Activated CD4-positive, alpha-beta T cell treated with anti-CD3 and anti-CD28 coated beads for 48 hours (primary cell): ENCODE data around the gene MED12.

Source experiments
- DNase-seq: peaks from one replicate; pipeline ENCODE4 v3.0.0-alpha.2; 2020

The MED12 gene

GRCh38 chrX:71107762-71108360 is 10.5 kb upstream of the MED12 start:
- peak; percentile 45 for DNase-seq

GRCh38 chrX:71109051-71109450 is 9.3 kb upstream of the MED12 start:
- DNase-seq = no peak

- DNase-seq = peak; percentile 78
These were observed 7.1 kb upstream of the MED12 start, which contains the start of gene IL2RG for GRCh38 chrX:71111141-71111843. IL2RG (minus strand) TSS chrX:71111577; CDS start chrX:71111539, 38 bp downstream.

- no peak for DNase-seq
These were observed 6.4 kb upstream of the MED12 start for GRCh38 chrX:71111921-71112431.

DNA sequence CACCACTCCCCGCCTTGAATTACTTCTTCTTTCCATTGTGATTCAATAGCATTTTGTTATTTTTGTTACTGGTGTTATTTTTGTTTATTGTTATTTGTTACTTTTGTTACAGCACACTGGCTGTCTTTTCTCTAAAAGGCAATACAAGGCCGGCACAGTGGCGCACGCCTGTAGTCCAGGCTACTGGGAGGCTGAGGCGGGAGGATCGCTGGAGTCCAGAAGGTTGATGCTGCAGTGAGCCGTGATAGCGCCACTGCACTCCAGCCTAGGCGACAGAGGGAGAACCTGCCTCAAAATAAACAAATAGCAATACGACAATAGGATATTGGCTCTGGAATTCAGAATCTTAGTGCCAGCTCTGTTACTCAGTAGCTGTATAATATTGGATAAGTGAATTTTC is 1.0 kb upstream of the MED12 start:
- no peak for DNase-seq

DNA sequence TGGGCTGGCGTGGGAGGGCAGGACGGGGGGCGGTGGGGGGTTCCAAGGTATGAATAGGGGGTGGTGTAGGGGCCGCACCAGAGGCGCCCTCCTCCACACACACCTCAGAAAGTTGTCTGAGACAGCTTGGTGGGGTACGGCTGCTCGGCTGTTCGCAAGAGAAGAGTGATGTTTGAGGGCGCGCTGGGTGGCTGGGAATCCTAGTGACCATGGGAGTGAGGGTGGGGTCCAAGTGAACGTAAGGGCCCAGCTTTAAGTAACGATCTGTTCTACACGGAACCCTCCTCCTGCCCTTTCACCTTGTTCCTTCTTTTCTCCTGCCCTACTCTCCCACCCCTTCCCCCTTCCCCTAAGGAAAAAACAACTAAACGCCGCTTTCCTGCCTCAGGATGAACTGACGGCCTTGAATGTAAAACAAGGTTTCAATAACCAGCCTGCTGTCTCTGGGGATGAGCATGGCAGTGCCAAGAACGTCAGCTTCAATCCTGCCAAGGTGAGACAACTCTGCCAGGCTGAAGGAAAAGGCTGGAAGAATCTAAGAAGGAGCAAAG is 664 bp downstream of the MED12 start:
- no peak for DNase-seq

DNA sequence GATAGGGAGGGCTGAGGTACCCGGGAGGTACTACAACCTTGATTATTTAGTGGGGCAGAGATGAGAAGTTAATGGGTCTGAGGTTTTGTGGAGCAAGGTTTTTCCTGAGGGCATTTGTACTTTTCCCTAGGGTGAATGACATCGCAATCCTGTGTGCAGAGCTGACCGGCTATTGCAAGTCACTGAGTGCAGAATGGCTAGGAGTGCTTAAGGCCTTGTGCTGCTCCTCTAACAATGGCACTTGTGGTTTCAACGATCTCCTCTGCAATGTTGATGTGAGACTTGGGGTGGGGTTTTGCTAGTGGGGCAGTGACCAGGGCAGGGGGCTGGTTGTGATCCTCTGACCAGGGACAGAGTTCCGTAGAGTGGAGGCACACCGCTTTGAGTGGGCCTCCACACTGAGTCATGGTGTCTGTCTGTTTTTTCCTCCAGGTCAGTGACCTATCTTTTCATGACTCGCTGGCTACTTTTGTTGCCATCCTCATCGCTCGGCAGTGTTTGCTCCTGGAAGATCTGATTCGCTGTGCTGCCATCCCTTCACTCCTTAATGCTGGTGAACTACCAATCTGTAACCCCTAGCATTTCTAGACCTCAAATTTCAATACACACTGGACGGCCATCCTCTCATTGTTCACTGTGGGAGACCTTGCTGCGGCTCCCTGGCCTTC is 9.9 kb downstream of the MED12 start:
- no peak for DNase-seq

- peak; percentile 76 for DNase-seq
These were observed 10.7 kb downstream of the MED12 start for GRCh38 chrX:71128915-71129765.

- DNase-seq = no peak
These were observed 13.1 kb downstream of the MED12 start for GRCh38 chrX:71131510-71131909.

DNA sequence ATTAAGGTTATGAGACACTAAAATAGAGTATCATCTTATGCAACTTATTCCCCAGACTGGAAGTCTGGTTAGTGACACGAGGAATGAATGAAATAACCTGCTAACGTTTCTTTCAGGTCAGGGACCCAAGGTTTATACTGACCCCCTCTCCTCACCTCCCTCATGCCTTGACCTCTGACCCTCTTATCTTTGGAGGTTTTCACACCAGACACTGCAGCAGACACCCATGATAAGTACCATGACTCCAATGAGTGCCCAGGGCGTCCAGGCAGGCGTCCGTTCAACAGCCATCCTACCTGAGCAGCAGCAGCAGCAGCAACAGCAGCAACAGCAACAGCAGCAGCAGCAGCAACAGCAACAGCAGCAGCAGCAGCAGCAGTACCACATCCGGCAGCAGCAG is 22.0 kb downstream of the MED12 start:
- no peak for DNase-seq

DNA sequence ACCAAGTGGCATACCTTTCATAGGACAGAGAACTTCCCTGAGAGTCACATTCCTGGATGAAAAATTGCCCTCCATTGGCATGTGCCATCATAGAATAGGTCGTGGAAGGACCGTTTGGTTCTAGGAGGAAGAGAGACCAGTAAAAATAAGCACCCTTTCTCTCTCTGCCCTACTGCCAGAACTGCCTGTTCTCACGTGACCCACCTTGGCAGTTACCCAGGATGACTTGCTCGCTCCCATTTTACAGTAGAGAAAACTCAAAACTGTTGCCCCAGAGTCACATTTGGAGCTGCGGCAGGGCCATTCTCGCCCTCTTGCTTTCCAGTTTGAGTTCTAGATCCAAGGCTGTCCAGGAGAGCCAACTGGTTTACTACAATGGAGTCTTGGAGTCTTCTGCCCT is 25.1 kb downstream of the MED12 start:
- no peak for DNase-seq

GRCh38 chrX:71144651-71145050 is 26.3 kb downstream of the MED12 start, which contains the start of gene NLGN3:
NLGN3 (plus strand) TSS chrX:71144841; CDS start chrX:71147750, 2,909 bp downstream.
- DNase-seq = no peak

DNA sequence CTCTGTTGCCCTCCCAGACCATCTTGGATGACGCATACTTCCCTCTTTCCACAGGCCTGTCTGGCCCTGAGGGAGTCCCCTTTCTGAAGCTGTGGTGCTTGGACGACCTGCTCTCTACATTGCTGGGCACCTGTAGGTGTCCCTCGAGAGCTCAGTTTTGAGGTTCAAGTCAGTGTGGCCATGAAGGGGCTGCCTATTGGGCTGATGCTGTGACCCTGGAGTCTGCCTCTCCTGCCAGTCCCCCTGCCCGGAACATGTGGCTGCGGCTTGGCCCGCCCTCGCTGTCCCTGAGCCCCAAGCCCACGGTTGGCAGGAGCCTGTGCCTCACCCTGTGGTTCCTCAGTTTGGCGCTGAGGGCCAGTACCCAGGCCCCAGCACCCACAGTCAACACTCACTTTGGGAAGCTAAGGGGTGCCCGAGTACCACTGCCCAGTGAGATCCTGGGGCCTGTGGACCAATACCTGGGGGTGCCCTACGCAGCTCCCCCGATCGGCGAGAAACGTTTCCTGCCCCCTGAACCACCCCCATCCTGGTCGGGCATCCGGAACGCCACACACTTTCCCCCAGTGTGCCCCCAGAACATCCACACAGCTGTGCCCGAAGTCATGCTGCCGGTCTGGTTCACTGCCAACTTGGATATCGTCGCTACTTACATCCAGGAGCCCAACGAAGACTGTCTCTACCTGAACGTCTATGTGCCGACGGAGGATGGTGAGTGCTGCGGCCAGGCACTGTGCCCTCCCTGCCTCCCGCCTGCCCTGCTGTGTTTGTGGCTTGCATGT is 29.3 kb downstream of the MED12 start:
- no peak for DNase-seq

- DNase-seq = no peak
These were observed 29.9 kb downstream of the MED12 start for GRCh38 chrX:71148278-71148663.

GRCh38 chrX:71151366-71151765 is 33.0 kb downstream of the MED12 start:
- DNase-seq = no peak

- DNase-seq = no peak
These were observed 35.8 kb downstream of the MED12 start for GRCh38 chrX:71154196-71154595.

DNA sequence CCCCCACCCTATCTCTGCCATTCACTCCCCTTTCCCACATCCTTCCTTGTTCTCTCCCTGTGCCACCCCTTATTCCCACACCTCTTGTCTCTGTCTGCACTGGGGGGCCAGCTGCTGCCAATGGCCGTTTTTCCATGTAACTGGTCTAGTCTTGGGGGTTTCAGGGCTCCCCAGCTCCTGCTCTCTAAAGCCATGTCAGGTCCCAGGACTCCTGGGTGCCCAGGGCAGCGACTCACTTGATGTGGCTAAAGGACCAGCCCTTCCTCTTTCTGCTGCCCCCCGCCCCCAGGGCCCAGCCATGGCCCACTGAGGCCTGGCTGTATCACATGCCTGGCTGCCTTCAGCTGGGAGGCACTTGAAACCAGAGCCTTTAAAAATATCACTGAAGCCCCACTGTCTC is 36.2 kb downstream of the MED12 start:
- no peak for DNase-seq

DNA sequence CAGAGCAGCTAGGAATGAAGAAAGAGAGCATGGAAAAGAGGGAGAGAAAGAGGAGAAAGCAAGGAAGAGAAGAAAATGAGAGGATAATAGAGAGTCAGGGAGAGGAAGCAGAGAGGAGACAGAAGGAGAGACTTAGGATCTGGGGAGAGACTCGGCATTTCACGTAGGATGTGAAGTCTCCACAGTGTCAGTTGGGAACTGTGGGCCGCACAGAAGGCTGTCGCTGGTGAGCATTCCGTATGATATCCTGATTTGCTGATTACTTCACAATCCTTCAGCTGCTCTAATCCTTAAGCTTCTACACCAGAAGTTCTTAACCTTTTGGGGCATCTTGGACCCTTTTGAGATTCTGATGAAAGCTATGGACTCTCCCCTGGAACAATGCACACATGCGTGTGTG is 40.2 kb downstream of the MED12 start:
- DNase-seq = no peak

DNA sequence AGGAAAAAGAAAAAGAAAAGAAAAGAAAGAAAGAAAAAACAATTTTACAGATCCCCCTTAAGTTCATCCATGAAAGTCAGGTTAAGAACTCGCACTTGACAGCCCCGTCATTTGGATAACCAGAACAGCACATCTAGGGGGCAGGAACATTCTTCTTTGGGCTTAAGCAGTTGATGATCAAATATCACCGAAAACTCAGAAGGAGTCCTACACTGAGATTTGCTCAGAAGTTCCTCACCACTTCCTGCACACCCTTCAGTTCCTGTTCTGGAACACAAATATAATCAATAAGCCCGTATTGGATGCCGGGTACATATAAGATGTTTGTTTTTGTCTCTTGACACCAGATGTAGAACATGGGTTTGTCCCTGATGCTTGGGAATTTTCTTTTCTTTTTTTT is 40.9 kb downstream of the MED12 start:
- DNase-seq = no peak

- no peak for DNase-seq
These were observed 42.1 kb downstream of the MED12 start for GRCh38 chrX:71160475-71160874.

DNA sequence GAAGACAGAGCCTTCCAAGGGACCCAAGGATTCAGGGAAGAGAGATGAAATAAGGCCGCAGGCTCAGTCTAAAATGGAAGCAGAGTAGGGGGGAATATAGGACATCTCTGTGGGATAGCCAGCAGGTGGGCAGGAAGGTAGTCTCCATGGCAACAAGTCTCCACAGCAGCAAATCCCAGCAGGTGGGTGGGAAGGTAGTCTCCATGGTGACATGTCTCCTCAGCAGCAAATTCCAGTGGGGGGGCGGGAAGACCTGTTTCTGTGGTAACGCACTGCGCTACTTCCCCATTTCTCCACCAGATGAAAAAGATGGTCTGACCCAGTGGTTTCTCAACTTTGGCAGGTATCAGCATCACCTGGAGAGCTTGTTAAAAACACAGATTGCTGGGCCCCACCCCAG is 44.6 kb downstream of the MED12 start:
- DNase-seq = no peak

- no peak for DNase-seq
These were observed 45.7 kb downstream of the MED12 start for GRCh38 chrX:71164071-71164470.
